GM12875 (cell line): ENCODE results near the gene DDX43.

Source experiments
- H3K4me3 ChIP-seq: one replicate; pipeline ENCODE4 v1.5.1; 2011; ENCODE audit warnings: low read depth, low read length, control low read depth
- CTCF ChIP-seq: IDR thresholded peaks from 2 replicates; pipeline ENCODE4 v1.5.1; 2011; ENCODE audit warnings: low read depth, mild to moderate bottlenecking, control low read depth, inconsistent platforms, low read length, moderate library complexity, borderline replicate concordance; ENCODE audit not compliant: insufficient read depth

Gene DDX43

GRCh38 chr6:73363537-73363875, 31.1 kb upstream of the DDX43 start:
- no peak for TF ChIP-seq CTCF
- H3K4me3 ChIP-seq, result no peak overlapping the region

GRCh38 chr6:73364121-73364520, 30.5 kb upstream of the DDX43 start:
- H3K4me3 ChIP-seq, result no peak overlapping the region

GRCh38 chr6:73364549-73364948, 30.1 kb upstream of the DDX43 start:
- H3K4me3 ChIP-seq, result no peak overlapping the region
- no peak for TF ChIP-seq CTCF

More at GRCh38 chr6:73364121-73364520, 30.5 kb upstream of the DDX43 start:
- no peak for TF ChIP-seq CTCF

- no peak overlapping the region for H3K4me3 ChIP-seq
- TF ChIP-seq CTCF, result no peak
Measured at GRCh38 chr6:73367761-73368355, 26.8 kb upstream of the DDX43 start.

- no peak for TF ChIP-seq CTCF
- H3K4me3 ChIP-seq, result no peak overlapping the region
Measured at GRCh38 chr6:73368675-73369074, 26.0 kb upstream of the DDX43 start.

- no peak for TF ChIP-seq CTCF
- no peak overlapping the region for H3K4me3 ChIP-seq
Measured at GRCh38 chr6:73369157-73369556, 25.5 kb upstream of the DDX43 start.

- TF ChIP-seq CTCF, result no peak
- H3K4me3 ChIP-seq, result no peak within 1 kb of the TSS
Measured at GRCh38 chr6:73369563-73369962, 25.1 kb upstream of the DDX43 start, which contains the start of gene OOEP. Gene OOEP (minus strand): TSS chr6:73369897. CDS start chr6:73369792, 105 bp downstream.
